ENCODE data around the gene ATRAID. TPM values are rescaled to one million over a fixed set of nuclear protein-coding genes. Genes with fewer than 3 reads are reported as not detected.
A peak's percentile ranks its signal among the peaks of the same experiment; 100 is the strongest.

Gene ATRAID
- total and polyA plus RNA-seq, 3 donors from 2014 or later, result 263 to 323 (median 295) TPM

DNA sequence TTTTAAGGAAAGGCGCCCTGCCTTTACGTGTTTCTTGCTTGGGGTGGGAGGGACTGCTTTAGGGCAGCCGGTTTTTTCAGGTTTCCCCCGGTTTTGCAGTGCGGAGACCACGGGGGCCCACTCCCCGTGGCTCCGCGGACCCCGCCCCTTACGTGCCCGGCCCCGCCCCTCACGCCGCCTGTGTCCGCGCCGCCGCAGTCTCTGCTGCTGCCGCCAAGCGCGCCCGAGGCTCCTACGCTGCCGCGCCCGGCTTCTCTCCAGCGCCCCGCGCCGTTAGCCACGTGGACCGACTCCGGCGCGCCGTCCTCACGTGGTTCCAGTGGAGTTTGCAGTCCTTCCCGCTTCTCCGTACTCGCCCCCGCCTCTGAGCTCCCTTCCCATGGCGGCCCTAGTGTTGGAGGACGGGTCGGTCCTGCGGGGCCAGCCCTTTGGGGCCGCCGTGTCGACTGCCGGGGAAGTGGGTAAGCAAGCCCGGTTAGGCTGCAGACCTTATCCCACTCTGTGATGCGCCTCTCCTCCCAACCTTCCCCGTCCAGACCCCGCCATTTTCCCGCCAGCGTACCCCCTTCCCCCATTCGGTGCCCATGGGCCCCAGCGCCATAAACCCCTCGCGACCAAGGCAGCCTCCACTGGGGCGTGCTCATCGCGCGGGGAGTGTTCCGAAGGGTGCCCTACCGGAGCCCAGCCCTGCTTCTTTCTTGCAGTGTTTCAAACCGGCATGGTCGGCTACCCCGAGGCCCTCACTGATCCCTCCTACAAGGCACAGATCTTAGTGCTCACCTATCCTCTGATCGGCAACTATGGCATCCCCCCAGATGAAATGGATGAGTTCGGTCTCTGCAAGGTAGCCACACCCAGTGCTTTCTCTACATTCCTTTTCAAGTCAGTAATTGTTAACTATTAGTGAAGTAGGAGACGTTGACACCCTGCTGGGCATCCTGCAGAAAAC lies 5.6 kb downstream of the ATRAID start, which contains the start of gene CAD:
CAD (plus strand) TSS at position 197 of the 949 bp plus-strand sequence; CDS start at position 380, 183 bp downstream.
- TF ChIP-seq, protein P1, sequence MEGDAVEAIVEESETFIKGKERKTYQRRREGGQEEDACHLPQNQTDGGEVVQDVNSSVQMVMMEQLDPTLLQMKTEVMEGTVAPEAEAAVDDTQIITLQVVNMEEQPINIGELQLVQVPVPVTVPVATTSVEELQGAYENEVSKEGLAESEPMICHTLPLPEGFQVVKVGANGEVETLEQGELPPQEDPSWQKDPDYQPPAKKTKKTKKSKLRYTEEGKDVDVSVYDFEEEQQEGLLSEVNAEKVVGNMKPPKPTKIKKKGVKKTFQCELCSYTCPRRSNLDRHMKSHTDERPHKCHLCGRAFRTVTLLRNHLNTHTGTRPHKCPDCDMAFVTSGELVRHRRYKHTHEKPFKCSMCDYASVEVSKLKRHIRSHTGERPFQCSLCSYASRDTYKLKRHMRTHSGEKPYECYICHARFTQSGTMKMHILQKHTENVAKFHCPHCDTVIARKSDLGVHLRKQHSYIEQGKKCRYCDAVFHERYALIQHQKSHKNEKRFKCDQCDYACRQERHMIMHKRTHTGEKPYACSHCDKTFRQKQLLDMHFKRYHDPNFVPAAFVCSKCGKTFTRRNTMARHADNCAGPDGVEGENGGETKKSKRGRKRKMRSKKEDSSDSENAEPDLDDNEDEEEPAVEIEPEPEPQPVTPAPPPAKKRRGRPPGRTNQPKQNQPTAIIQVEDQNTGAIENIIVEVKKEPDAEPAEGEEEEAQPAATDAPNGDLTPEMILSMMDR (IDR thresholded peaks at IDR 0.05), result peak in 2 of 3 experiments; percentile 17
- no peak for TF ChIP-seq POLR2A (IDR thresholded peaks at IDR 0.05)
- peak; percentile 89 for DNase-seq
- Histone ChIP-seq H3K4me1 (peaks cover 23% of the 10 kb centered on the region), H3K36me3 (ENCODE audit: low read depth, missing control alignments) (no peaks in the 10 kb centered on the region), H3K27me3 (no peaks in the 10 kb centered on the region), H3K9me3 (no peaks in the 10 kb centered on the region), H3K4me3 (peak within 1 kb of the TSS; percentile 64 to 81), H3K27ac (peak within 1 kb of the TSS; percentile 69 to 80)
- intact Hi-C loops (cut with DNase I; ENCODE audit: low total_unique reads), result loop anchor here (10.0 kb wide), 1 partner anchor 133 kb away; the partner anchor contains the start of gene KHK
- WGBS, 2 donors, result 10 to 11% methylated on average over 21 to 72 of the region's 72 CpGs

DNA sequence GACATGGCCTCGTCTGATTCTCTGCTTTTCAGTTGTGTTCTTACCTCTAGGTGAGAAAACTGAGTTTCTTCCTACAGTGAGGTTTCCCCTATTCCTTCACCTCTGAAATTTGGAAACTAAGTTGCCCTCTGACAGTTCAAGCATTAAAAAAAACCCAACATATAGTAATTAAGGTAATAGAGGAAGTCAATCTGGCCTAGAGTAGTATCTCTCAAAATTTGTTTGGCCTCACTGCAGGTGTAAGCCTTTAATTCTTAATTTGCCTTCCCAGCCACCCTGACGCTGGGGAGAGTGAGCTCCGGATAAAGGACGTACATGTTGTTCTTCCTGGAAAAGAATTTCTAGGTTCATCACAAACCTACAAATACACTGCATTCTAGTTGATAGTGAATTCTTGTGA lies 6.8 kb downstream of the ATRAID start:
- Histone ChIP-seq H3K27ac (peak overlapping the region; percentile 21 to 69), H3K36me3 (ENCODE audit: low read depth, missing control alignments) (no peaks in the 10 kb centered on the region), H3K27me3 (no peaks in the 10 kb centered on the region), H3K4me1 (peaks cover 17% of the 10 kb centered on the region), H3K4me3 (no peak overlapping the region), H3K9me3 (no peaks in the 10 kb centered on the region)
- no peak for DNase-seq
- intact Hi-C loops (cut with DNase I; ENCODE audit: low total_unique reads), result loop anchor here (10.0 kb wide), 1 partner anchor 134 kb away; the partner anchor contains the start of gene KHK
- WGBS, 2 donors, result 38 to 52% methylated on average over 4 of the region's 4 CpGs
- TF ChIP-seq POLR2A (IDR thresholded peaks at IDR 0.05), result no peak

DNA sequence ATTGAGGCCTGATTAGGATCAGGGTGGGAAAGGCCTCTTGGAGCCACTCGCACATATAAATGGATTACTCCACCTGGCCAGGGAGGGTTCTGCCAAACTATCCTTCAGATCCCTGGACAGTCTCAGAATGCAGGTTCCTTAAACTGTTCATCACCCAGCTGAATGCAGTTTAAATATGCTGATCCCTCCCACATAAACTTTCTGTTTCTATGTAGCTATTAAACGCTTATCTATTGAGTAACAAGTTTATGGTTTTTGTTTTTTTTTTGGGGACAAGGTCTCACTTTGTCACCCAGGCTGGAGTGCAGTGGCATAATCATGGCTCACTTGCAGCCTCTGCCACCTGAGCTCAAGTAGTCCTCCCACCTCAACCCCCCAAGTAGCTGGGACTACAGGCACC lies 7.2 kb downstream of the ATRAID start:
- H3K4me3 ChIP-seq, result no peak overlapping the region
- peaks cover 17% of the 10 kb centered on the region for H3K4me1 ChIP-seq
- no peak for DNase-seq
- no peaks in the 10 kb centered on the region for H3K9me3 ChIP-seq
- TF ChIP-seq, protein P1 (IDR thresholded peaks at IDR 0.05), result no peak
- intact Hi-C loops (cut with DNase I; ENCODE audit: low total_unique reads), result loop anchor here (10.0 kb wide), 1 partner anchor 134 kb away; the partner anchor contains the start of gene KHK
- no peaks in the 10 kb centered on the region for H3K27me3 ChIP-seq
- H3K27ac ChIP-seq, result peak overlapping the region; percentile 21 to 69
- 58 to 80% methylated on average over 2 of the region's 2 CpGs for WGBS, 2 donors
- H3K36me3 ChIP-seq (ENCODE audit: low read depth, missing control alignments), result no peaks in the 10 kb centered on the region

DNA sequence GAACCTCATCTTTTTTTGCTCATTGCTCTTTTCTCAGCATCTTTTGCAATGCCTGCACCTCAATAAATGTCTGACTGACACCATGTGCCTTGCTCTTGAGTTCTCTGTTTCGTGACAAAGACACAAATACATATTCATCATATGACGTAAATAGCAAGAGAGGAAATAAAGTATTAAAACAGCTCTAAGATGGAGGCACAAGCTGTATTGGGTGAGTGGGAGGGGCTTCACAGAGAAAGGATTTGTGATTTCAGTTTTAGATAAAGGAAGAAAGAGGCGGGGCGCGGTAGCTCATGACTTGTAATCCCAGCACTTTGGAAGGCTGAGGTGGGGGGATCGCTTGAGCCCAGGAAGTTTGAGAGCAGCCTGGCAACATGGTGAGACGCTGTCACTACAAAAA lies 8.2 kb downstream of the ATRAID start:
- H3K27ac ChIP-seq, result no peak overlapping the region
- no peaks in the 10 kb centered on the region for H3K27me3 ChIP-seq
- TF ChIP-seq, protein P1 (IDR thresholded peaks at IDR 0.05), result no peak
- TF ChIP-seq POLR2A (IDR thresholded peaks at IDR 0.05), result no peak
- intact Hi-C loops (cut with DNase I; ENCODE audit: low total_unique reads), result no loop called here
- no peak overlapping the region for H3K4me3 ChIP-seq
- no peaks in the 10 kb centered on the region for H3K9me3 ChIP-seq
- no peaks in the 10 kb centered on the region for H3K36me3 ChIP-seq (ENCODE audit: low read depth, missing control alignments)
- 93 to 94% methylated on average over 7 of the region's 7 CpGs for WGBS, 2 donors
- DNase-seq, result no peak
- H3K4me1 ChIP-seq, result peaks cover 17% of the 10 kb centered on the region

DNA sequence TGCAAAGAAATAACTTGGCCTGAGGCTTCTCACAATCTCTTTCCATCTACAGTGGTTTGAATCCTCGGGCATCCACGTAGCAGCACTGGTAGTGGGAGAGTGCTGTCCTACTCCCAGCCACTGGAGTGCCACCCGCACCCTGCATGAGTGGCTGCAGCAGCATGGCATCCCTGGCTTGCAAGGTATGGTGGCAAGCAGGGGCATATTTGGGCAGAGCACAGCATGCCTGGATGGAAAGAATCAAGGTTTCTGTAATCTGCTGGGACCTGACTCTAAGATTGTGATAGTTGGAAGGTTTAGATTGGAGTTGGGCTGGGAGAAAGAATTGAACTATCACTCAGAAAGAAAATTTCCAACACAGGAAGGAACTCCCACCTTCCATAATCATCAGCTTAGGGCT lies 9.3 kb downstream of the ATRAID start:
- intact Hi-C loops (cut with DNase I; ENCODE audit: low total_unique reads), result no loop called here
- no peak for DNase-seq
- Histone ChIP-seq H3K36me3 (ENCODE audit: low read depth, missing control alignments) (no peaks in the 10 kb centered on the region), H3K4me1 (peaks cover 17% of the 10 kb centered on the region), H3K4me3 (no peak overlapping the region), H3K9me3 (no peaks in the 10 kb centered on the region), H3K27me3 (no peaks in the 10 kb centered on the region), H3K27ac (no peak overlapping the region)
- WGBS, 2 donors, result 81 to 91% methylated on average over 3 of the region's 3 CpGs
- no peak for TF ChIP-seq POLR2A (IDR thresholded peaks at IDR 0.05)
- TF ChIP-seq, protein P1 (IDR thresholded peaks at IDR 0.05), result no peak
